Fibroblast of the conjunctiva (primary cell): ENCODE measurements around the gene GPSM1.
A peak's percentile ranks its signal among the peaks of the same experiment; 100 is the strongest.

ENCODE experiments used
- DNase-seq: peaks from one replicate; pipeline ENCODE4 v3.0.0-alpha.2; 2010; ENCODE audit warnings: low read depth

The GPSM1 gene

GRCh38 chr9:136327304-136327974 is at the start of gene GPSM1:
GPSM1 (plus strand) TSS chr9:136327539; CDS start chr9:136327696, 157 bp downstream.
- no peak for DNase-seq

DNA sequence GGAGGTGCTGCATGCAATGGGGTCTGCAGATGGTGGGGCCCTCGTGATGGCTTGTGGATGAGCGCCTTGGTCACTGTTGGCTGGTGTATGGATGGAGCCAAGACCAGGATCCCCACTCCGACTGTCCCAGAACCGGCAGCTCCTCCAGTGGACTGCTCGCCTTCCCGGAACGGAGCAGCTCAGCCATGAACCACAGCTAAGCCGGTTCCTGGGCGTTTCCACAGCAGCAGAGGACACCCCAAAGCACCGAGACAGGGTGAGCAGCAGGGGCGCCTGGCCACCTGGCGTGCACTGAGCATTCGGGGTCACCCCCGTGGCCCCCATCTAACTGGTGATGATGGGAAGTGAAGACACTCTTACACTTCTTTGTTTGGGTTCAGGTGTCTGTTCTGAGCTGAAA is 49.6 kb upstream of the GPSM1 start:
- no peak for DNase-seq

- no peak for DNase-seq
Observed at GRCh38 chr9:136278221-136278620, 49.1 kb upstream of the GPSM1 start.

- no peak for DNase-seq
Observed at GRCh38 chr9:136278894-136279293, 48.4 kb upstream of the GPSM1 start.

- DNase-seq, result no peak
Observed at GRCh38 chr9:136279471-136279870, 47.9 kb upstream of the GPSM1 start.

DNA sequence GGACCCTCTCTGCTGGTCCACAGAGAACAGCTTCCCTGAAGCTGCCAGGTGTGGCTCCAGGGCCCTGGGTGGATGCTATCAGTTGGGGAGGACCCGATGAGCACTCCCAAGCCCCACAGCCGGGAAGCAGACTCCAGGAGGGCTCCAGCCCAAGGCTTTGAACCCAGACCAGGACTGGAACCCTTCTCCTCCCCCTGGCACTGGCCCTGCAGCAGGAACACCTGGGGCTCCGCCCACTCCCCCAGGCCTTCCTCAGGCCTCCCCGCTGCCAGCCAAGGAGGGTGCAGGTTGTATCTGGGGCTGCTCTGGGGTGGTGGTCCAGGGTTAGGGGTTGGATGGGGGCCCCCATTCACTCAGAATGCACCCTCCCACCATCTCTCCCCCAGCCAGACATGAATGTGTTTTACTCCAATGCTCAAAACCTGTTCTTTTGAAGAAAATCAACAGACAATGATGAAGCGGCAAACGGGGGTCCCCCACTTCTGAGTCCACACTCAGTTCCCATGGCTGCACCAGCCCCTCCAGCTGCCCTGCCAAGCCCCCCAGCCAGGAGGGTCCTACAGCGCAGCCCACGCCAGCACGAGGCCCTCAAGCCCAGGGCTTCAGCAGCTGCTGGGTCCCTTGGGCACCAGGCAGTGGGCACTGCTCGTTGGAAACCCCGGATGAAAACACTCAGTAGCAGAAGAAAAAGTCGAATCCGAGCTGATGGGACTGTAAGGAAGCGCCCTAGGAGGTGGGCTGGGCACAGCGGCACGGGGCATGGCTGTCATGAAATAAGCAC is 46.6 kb upstream of the GPSM1 start:
- no peak for DNase-seq

GRCh38 chr9:136281421-136282271 is 45.7 kb upstream of the GPSM1 start:
- DNase-seq, result no peak

DNA sequence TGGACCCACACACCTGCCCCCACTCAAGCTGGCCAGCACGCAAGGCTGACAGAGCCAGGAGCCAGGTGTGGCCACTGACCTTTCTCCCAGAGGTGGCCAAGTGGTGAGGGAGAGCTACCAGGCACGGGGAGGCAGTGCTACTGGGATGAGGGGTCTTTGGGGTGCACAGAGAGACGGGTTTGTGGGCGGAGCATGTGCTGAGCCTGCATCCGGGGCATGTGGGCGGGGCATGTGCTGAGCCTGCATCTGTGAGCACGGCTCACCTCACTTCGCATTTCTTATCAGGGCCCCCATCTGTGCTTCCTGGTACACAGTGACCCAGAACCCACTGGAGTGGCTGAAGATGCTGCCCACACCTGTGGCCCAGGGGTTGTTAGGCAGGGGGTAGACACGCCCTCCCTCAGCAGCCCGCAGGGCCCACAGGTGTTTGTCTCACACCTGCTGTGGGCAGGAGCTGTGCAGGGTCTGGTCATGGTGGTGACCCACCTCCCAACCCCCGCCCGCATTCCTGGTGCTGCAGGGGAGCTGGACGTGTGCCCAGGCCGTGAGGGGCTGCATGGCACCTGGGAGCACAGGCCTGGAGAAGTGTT is 45.0 kb upstream of the GPSM1 start:
- no peak for DNase-seq

GRCh38 chr9:136283291-136284235 is 43.8 kb upstream of the GPSM1 start:
- DNase-seq, result peak; percentile 52

- DNase-seq, result no peak
Observed at GRCh38 chr9:136284311-136284710, 43.0 kb upstream of the GPSM1 start.

DNA sequence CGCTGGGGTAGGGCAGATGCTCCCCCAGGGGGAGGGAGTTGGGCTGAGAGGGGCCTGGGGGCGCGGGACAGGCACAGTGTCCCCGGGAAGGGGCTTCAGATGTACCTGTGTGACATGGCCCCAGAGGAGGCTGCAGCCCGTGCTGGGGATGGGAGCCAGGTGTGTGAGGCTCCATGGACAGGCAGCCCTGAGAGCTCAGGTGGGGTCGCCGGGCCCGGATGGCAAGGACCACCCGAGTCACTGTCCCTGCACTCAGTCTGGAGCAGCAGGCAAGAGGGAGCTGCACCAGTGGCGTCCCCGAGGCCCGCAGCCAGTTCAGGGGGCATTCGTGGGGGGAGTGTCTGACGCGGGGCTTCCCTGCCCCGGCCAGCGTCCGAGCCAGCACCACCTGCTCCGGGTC is 42.4 kb upstream of the GPSM1 start:
- DNase-seq, result no peak

- no peak for DNase-seq
Observed at GRCh38 chr9:136285501-136286358, 41.6 kb upstream of the GPSM1 start.

DNA sequence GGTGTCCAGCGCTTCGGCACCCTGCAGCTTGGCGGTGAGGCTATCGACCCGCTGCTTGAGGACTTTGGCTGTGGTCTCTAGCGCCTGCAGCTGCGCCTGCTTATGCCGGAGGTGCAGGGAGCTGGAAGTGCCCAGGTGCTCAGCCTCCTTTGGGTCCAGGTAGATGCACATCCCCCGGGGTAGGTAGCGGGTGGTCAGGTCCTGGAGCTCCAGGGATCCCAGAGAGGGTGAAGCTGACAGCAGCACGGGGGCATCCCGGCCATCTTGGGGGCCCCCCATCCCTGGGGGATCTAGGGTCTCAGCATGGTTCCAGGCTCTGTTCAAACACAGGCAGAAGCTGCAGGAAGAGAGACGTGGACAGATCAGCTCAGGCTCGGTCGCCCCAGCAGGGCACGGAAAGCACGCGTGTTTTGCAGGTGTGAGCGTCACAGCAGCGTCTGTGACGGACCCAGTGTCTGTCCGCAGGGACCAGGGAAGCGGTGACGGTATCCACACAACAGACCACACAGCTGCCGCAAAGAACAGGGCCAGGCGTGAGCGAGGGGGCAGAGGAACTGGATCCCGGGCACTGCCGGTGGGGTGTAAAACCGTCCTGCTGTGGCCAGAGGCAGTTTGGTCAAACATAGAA is 40.9 kb upstream of the GPSM1 start:
- DNase-seq, result no peak

- DNase-seq, result no peak
Observed at GRCh38 chr9:136286987-136287379, 40.4 kb upstream of the GPSM1 start.

DNA sequence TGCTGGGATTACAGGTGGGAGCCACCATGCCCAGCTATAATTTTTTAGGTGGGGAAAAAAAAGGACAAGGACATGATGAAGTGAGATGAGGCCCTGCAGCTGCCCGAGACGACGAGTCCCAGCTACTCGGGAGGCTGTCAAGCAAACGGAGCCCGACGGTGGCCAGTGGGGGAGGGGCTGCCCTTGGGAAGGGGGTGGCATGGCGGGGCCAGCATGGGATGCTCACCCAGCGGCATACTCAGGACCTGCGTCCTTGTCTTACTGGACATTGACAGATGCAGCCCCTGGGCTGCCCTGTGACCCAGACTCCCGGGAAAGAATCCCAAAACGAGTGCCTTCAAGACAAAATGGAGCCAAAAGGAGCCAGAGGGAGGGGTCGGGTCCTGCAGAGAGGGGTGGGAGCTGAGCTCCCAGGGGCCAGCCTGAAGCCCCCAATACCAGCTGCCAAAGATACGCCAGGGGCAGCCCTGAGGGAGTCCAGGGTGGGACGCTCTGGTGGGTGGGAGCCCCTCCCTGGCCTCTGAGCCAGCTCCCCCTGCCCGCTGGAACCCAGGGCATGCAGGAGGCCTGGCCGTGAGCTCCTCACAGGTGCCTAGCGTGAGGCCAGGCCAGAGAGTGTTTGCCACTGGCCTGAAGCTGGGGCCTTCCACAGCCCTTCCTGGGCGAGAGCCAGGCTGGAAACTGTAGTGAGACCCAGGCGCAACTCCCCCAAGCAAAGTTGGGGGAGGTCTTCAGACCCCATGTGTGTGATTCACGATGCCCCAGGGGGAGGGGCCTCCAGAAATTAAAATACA is 39.2 kb upstream of the GPSM1 start:
- DNase-seq, result no peak

- DNase-seq, result no peak
Observed at GRCh38 chr9:136289651-136290507, 37.5 kb upstream of the GPSM1 start.

DNA sequence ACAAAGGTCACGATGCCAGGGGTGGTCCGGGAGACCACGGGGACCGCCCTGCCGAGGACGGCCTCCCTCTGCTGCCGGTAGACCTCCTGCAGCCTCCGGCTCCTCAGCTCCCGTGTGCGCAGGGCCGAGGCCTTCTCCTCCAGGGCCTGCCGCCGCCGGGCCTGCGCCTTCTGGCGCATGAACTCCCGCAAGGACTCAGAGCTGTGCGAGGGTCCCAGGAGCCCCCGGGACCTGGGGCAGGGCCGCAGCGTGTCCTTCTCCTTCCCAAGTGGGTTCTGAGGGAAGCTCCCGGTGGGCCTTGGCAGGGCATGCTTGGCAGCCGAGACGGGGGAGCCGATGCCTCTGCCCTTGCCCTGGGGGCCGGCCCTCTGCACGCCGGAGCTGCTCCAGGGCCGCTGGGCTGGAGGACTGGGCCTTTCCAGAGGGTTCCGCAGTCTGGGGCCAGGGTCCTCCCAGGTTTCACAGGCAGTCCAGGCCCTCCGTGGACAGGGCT is 36.8 kb upstream of the GPSM1 start:
- DNase-seq, result no peak
